Colon (tissue), 2 donors: ENCODE results near the gene CDHR2.
"Not testable (repeated sequence)": the region's sequence is repeated elsewhere in the genome, so short reads cannot be mapped to it uniquely, and the experiment has no call there.

ENCODE experiments used
- FAIRE-seq: peaks from 2 replicates; lab custom pipeline; 2012; peaks lifted over from hg19 to GRCh38; lab: Jason Lieb, UNC
- donor health status: control.
- donor health status: control.

The CDHR2 gene

DNA sequence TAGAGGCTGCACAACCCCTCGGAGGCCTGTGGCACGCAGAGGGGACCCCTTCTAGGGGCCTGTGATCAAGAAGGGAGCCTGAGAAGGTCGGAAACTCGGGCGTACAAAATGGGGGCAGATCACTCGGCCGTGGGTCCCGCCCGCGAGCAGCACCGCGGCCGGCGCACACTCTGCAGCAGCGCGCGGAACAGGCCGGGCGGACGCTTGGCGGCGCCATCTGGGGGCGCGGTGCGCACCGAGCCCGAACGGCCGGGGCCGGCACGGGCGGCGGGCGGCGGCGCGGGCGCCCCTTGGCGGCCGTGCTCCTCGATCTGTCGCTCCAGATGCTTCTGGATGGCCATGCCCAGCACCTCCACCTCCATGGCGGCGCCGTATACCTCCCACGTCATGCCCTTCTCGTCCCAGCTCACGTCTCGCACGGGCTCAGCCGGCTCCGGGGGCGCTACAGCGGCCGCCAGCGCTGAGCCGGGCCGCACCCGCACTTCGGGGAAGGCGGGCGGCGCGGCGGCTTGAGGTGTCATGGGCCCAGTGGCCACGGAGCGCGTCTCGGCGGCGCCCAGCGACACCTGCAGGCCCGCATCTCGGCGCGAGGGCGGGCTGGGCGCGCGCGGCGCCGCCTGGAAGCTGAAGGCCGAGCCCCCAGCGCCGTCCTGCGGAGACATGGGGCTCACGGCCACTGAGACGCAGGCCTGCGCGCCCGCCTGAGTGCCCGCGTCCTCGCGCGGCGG, 47.7 kb downstream of the CDHR2 start:
- no peak for FAIRE-seq

DNA sequence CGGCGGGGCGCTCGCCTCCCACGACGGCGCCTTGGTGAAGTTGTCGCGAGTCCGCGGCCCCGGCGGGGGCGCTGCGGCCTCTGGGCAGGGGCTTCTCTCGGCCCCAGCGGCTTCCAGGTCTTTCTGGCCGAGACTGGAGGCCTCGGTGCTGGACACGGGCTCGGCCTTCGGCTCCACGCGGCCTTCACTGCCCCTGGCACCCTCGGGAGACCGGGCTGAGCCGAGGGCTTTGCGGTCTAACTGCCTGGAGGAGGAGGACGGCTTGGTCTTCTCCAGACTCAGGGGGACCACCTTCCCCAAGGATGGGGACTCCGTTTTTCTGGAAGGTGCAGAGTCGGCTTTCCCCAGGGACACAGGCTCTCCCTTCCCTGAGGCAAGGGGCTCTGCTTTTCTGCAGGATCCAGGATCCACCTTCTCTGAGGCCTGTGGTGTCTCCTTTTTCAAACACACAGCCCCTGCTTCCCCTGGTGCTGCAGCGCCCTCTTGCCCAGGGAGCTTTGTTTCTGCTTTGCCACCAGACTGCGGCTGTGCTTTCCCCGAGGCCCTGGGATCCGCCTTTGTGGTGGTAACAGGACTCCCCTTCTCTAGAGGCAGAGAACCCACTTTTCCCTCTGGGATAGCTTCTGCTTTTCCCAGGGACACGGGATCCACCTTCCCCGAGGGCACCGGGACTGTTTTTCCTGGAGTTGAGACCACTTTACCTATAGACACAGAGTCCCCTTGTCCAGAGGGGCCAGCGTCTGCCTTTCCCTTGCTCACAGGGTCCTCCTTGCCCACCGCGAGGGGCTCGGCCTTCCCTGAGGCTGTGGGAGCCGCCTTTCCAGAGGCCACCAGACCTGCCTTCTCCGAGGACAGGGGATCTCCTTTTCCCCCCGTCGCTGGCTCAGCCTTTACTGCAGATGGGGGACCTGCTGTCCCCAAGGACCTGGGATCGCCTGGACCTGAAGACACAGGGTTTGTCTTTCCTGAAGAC, 48.6 kb downstream of the CDHR2 start:
- no peak for FAIRE-seq

DNA sequence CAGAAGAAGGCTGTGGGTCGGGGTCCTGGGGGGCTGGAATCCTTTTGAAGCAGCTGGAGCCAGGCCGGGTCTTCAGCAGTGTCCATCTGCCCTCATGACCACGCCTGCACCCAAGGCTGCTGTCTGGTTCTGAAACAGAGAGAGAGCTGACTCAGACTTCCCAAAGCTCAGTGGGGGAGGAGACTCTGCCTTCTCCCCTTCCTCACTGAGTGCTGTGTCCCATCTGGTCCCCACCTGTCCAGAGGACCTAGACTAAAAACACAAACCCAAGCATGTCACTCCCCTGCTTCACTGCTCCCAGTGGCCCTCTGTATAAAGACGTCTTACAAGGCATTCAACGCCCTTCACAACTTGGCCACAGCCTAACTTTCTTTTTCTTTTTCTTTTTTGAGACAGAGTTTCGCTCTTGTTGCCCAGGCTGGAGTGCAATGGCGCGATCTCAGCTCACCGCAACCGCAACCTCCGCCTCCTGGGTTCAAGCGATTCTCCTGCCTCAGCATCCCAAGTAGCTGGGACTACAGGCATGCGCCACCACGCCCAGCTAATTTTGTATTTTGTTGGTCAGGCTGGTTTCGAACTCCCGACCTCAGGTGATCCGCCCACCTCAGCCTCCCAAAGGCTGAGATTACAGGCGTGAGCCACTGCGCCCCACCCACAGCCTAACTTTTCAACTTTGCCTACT, 50.7 kb downstream of the CDHR2 start:
- not testable (repeated sequence) for FAIRE-seq

DNA sequence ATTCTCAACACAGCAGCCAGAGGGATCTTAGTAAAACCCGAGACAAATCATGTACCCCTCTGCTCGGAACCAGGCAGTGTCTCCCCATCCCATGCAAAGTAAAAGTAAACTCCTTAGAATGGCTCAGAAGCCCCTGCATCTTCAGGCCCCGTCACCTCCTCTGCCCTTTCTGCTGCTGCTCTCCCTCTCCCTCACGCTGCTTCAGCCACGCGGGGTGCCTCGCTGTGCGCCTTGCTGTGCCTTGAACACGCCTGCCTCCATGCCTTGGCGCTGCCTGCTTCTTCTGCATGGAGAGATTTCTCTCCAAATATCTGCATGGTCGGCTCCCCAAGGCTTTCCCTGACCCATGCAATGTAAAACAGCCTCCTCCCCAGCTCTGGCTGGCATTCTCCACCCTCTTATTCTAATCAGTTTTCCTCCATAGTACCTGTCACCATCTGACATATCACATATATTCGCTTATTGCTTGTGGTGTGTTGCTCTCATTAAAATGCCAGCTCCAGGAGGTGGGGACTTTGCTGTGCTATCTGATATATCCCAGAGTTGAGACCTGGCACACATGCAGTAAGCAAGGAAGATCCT, 52.9 kb downstream of the CDHR2 start:
- no peak for FAIRE-seq

DNA sequence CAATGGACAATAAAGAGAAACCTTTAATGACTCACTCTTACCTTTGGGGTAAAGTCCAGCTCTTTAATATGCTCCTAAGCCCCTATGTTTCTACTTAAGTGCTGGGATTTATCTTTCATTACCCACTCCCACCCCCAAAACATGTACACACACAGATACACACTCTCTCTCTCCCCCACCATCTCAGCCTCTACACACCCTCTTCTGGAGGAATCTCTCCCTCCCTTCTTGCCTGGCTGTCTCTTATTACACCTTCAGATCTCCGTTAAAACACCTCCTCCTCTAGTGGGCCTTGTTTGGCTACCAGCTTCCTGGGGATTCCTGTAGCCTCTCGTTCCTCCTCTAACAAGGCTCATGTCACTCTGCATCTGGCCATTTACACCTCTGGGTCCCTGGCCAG, 53.9 kb downstream of the CDHR2 start:
- no peak for FAIRE-seq

DNA sequence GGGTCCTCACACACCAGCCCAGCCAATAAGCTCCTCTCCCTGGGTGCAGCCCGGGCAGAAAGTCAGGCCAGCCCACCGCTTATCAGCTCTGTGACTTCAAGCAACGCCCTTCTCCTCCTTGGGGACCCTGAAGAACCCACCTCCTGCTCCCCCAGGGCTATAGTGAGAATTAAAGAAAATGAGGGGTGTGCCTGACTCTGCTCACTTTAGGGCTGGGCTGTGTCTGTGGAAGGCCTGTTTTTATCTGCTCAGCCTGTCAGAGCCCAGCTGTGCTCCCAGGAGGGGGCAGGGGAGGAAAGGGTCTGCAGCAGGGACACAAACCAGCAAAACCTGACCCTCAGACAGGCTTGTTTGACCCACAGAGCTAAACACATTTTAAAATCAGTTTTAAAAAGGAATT, 56.9 kb downstream of the CDHR2 start:
- FAIRE-seq, result no peak

DNA sequence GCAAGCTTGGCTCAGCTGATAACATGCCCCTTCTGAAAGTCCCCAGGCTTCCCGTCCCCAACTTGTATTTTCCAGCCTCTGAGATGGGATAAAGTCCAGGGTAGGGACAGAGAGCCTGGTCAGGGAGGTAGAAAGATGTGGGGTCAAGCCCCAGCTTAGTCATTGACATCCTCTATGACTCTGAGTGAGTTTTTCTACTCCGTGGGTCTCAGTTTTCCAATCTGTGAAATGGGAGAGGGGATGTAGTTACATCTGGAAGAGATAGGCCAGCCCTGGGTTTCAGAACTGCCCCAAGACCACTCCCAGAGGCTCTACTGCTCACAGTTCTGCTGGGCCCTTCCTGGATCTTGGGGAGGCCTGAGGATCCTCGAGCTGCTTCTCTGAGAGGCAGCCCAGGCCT, 57.7 kb downstream of the CDHR2 start:
- FAIRE-seq, result no peak

DNA sequence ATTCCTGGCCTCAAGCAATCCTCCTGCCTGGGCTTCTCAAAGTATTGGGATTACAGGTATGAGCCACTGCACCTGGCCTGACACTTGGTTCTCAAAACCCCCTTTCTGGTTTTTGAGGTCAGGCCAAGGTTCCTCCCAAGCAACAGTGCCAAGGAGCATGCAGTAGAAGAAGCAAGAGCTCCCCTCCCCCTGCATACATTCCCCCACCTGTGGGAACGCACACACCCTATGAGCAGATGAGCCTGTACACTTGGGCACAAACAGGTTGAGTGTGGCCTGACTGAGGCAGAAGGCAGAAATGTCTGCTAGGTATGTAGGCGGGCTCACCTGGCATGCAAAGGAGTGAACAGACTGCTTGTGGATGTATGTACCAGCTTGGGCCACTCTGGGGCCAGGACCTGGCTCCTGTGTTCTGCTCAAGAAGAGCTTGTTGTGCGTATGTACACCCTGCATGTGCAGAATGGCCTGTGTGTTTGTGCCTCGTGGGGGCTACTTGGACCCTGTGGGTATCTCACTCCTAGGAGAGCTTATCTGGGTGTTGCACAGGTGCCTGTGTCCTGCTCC, 59.1 kb downstream of the CDHR2 start:
- no peak for FAIRE-seq

DNA sequence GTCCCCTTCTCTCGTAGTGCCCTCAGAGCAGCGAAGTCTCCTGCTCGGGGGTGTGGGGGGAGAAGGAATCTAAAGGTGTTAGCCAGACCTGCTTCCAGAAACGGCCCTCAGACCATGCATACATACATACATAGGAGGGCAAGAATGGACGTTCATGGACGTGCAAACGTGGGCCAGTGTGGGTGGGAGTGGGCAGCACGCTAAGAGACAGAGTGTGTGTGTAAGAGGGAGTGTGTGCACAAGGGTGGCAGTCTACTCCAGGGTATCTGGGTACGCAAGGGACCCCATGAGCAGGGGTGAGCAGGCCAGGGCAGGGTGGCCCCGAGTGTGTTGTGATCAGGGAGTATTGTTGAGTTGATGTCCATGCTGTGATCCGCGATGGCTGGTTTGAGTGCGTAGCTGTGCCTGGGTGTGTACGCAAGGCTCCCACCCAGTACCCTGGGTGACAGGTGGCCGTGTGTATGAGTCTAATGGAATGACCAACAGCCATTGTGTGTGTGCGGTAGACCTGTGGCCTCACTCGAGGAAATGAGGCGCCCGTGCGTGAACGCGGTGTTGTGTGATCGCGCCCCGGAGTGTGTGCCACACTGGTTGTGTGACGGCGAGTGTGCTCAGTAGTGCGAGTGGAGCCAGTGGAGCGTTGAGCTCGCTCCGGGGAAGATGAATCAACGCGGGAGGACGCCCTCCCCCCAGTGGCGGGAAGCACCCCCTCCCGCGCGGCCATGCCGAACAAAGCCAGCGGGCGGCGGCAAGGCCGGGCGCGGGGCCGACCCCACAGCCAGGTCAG, 60.0 kb downstream of the CDHR2 start:
- no peak for FAIRE-seq

DNA sequence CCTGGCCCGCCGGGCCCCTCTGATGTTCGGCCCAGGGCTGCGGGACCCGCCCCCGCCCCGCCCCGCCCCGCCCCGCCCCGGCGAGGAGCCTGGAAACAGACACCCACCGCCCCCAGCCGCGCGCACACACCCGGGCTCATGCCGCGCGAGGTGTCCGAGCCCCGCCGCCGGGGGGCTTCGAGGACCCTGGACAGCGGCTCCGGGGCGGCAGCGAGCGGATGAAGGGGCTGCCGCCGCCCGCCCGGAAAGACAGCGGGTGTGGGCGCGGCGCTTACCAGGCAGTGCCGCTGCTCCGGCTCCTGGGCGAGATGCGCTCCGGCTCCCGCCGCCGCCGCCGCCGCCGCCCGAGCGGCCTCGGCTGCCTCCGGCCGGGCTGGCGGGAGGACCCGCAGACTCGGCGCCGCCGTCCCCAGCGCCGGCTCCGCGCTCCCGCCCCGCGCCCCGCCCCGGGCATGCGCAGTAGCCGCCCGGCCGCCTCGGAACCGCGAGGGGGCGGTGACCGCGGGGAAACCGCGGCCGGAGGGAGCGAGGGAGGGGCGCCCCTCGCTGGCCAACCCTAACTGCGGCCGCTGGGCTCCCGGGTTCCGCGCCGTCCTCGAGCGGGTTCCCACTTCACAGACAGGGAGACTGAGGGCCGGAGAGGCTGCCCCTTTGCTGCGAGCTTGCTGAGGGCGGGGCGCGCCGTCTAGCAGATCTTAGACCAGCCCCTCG, 60.7 kb downstream of the CDHR2 start, which contains the start of gene GPRIN1:
GPRIN1 (minus strand) TSS at position 433 of the 711 bp plus-strand sequence. CDS start 10,322 bp downstream, outside the sequence.
- FAIRE-seq, result no peak

DNA sequence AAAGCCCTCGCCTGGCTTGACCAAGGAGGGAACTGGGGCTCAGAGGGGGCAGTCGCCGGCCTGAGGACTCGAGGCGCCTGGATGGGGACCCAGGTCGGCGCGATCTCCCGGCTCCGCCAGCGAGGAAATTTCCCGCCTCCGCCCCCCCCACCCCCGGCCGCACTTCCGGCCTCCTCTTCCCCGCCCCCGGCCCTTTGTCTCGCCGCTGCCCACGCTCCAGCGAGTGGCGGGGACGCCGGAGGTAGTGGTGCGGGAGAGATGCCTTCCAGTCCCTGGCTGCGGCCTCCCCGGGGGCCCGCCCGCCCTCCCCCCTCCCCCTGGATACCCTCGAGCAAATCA, 61.3 kb downstream of the CDHR2 start:
- no peak for FAIRE-seq

DNA sequence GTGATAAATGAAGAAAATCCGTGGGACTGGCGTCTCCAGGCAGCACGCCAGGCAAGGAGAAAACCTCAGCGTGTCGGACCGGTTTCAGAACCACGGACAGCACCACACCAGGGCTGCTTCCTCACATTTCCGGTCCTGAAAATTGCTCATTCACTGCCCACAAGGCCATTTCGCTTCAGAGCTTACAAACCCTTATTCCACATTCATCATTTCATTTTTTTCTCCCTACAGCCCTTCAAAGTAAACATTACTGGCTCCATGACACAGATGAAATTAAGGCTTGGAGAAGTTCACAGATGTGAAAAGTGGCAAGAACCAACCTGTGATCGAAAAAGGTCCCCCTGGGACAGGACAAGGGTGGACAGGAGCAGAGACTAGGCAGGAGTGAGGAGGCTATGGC, 62.3 kb downstream of the CDHR2 start:
- no peak for FAIRE-seq

DNA sequence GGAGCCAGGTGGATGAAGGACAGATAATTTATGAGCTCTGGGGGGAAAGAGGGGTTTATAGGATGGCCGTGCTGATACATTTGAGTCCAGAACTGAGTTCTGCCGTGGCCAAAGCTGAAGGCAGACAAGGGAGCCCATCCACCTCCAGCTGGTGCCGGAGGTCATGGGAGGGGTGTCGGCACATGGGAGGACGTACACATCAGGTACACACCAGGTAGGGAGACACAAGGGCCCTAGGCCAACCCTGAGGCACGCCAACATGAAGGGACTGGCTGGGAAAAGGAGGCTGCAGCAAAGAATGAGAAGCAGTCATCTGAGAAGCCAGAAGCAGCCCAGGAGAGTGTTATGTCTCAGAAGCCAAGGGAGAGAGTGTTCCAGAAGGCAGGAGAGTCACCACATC, 62.9 kb downstream of the CDHR2 start:
- no peak for FAIRE-seq

DNA sequence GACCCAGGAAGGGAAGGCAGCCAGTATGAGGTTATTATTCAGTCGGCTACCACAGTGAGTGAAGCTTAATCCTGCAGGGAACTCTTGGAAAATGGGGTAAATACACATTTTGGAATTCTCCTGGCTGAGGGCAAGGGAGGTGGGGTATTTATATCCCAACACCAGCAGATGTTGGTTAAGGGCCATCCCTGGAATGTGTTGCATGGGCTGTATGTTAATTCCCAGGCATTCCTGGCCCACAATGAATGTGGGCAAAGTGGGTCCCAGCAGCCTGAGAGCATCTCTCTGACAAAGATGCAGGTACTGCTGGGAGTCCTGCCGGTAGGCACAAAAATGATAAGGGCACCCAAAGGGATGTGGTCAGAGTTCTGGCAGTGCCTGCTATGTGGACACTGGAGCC, 63.7 kb downstream of the CDHR2 start:
- FAIRE-seq, result no peak

DNA sequence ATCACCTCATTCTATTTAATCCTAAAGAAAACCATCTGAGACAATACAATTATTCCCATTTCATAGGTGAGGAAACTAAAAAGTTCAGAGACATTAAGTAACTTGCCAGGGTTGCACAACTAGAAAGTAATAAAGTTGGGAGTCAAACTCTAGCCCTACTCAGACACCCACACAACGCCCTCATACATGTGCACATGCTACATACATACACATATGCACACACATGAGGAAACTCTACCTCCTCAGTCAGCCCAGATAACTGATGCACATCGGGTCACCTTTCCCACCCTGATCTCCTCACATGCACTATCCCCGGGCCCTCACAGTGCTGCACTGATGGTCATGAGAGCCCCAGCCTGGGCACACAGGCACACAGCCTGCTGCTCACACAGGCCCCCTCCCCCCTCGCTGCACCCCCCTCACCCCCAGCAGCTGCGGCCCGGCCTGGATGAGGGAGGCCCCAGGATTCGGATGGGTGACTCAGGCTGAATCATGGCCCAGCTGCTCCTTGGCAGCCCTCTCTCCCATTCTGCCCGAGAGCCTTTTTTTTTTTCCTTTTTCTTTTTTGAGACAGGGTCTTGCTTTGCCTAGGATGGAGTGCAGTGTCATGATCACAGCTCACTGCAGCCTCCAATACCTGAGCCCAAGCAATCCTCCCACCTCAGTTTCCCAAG, 65.8 kb downstream of the CDHR2 start:
- no peak for FAIRE-seq

DNA sequence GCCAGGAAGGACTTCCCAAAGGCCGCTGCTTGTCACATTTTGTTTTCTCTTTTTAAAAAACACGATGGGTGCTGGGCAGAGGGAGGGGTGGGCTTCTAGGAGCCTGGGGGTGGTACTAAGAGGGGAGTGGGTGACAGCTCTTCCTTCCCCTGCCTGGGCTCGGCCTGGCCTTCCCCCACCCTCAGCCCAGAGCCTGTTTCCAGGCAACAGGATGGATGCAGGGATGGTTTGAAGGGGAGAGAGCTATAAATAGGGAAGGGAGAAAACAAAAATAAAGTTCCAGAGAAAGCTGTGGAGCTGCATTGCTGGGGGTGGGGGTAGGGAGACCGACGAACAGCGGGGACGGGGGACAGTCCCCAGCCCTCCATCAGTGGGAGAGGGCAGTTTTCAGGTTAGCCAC, 67.4 kb downstream of the CDHR2 start:
- FAIRE-seq, result no peak

DNA sequence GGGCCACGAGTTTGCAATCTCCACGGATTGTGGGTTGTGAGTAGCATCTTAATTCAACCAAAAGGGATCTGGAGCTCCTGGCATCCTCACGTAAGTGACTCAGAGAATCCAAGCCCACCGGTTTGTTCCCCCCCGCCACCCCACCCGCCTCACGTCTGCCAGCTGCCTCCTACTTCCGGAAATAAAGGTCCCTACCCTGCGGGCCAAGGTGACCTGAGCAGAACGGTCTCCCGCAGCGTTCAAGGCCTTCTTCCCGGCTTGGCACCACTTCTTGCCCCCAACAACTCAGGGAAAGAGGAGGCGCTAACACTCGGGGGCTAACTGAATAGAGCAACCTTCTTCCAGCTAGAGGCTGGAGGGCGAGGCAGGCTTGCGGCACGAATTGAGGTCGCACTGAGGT, 69.6 kb downstream of the CDHR2 start:
- no peak for FAIRE-seq

DNA sequence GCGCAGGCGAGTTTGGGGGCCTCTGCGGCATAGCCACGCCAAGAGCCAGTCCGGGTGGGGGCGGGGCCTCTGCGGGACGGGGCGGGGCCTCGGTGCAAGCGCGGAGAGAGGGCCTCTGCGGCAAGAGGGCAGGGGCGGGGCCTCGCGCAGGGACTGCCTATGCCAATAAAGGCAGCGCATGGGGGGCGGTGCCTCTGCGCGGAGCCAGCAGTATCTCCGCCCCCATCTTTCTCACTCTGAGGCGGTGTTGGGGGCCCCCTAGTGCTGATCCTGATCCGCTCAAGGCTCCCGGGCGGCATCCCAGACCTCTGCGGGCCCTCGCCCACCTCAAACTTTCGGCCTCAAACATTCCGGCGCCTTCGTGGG, 70.0 kb downstream of the CDHR2 start:
- FAIRE-seq, result no peak

DNA sequence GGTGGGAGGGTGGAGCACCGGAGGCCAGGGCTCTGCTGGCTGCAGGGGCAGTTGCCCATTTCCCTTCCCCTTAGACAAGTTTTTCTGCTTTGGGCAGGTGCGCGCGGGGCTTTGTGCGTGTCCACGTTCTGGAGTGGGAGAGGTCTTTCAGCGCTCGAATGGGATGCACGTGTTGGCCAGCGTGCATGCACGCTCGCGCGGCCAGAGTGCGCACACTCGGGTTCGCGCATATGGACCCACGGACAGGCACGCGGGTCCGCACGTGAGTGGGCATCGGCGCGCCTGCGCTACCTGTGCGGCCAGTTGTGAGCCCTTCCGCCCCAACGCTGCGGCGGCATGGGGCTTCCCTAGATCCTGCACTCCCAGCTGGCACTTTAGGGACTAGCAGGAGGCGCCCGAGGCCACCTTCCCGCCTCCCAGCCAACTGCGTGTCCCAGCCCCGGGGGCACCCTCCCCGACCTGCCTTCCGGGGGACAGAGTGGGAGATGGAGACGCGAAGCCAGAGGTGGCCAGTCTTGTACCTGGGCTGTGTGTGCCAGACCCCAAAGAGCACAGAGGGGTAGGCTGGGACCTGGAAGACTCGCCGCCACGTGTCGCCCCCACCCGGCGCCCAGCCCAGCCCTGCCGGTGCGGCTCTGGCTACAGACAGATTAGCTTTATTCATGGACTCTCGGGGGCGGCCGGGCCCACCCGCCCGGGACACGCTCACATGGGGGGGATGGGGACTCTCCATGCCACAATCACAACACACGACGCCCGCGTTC, 70.6 kb downstream of the CDHR2 start:
- FAIRE-seq, result no peak
